GM10248 (cell line): ENCODE measurements around the gene C12orf76.
"Not testable (repeated sequence)": the region's sequence is repeated elsewhere in the genome, so short reads cannot be mapped to it uniquely, and the experiment has no call there.

ENCODE experiments used
- CTCF ChIA-PET: fragments of 300-600 bp; sonication (Branson Sonifier 250); formaldehyde crosslinking; extraction: SDS; loops from one replicate; lab custom pipeline; 2021; ENCODE audit warnings: antibody characterized with exemption; lab: Yijun Ruan, JAX
- POLR2A ChIA-PET: fragments of 350-650 bp; sonication (Branson Sonifier 250); formaldehyde crosslinking; extraction: SDS; loops from one replicate; lab custom pipeline; 2020; ENCODE audit warnings: antibody characterized with exemption; lab: Yijun Ruan, JAX
- DNase-seq: peaks from one replicate; pipeline ENCODE4 v3.0.0; 2012; ENCODE audit errors: extremely low spot score
- CTCF ChIP-seq: IDR thresholded peaks from 2 replicates; pipeline ENCODE4 v1.5.1; 2012; ENCODE audit warnings: mild to moderate bottlenecking, low read depth; ENCODE audit errors: extremely low read depth, missing control alignments, control extremely low read depth

The C12orf76 gene

GRCh38 chr12:110048242-110049027, at the start of gene C12orf76:
C12orf76 (minus strand) TSS chr12:110048522; CDS start chr12:110048495, 27 bp downstream.
- CTCF ChIA-PET = interaction anchor here (1.1 to 1.2 kb wide), 2 partner anchors 17 to 383 kb away, joined by 3 read pairs; no protein-coding TSS in a partner anchor
- DNase-seq = peak; percentile 95
- POLR2A ChIA-PET = no interaction called here
- TF ChIP-seq CTCF = peak; percentile 25

- ChIA-PET POLR2A (no interaction called here), CTCF (interaction anchor here (1.1 to 2.0 kb wide), 5 partner anchors 11 to 346 kb away, joined by 3 to 5 read pairs (median 4); no protein-coding TSS in a partner anchor)
- no peak for TF ChIP-seq CTCF
- DNase-seq = no peak
Measured at GRCh38 chr12:110093631-110094311, 45.4 kb upstream of the C12orf76 start.

- DNase-seq = no peak
- ChIA-PET CTCF (interaction anchor here (0.8 to 2.7 kb wide), 5 partner anchors 8 to 340 kb away, joined by 3 to 14 read pairs (median 5); no protein-coding TSS in a partner anchor), POLR2A (no interaction called here)
- TF ChIP-seq CTCF = no peak
Measured at GRCh38 chr12:110091136-110091711, 42.9 kb upstream of the C12orf76 start.

- POLR2A ChIA-PET = no interaction called here
- TF ChIP-seq CTCF = no peak
- CTCF ChIA-PET = interaction anchor here (0.8 to 2.7 kb wide), 5 partner anchors 9 to 341 kb away, joined by 3 to 14 read pairs (median 5); no protein-coding TSS in a partner anchor
Measured at GRCh38 chr12:110090266-110091135, 42.2 kb upstream of the C12orf76 start.

GRCh38 chr12:110088936-110089335, 40.6 kb upstream of the C12orf76 start:
- ChIA-PET CTCF (interaction anchor here (0.6 to 2.7 kb wide), 3 partner anchors 11 to 342 kb away, joined by 3 to 14 read pairs (median 13); no protein-coding TSS in a partner anchor), POLR2A (no interaction called here)
- DNase-seq = no peak
- TF ChIP-seq CTCF = no peak

More at GRCh38 chr12:110090266-110091135, 42.2 kb upstream of the C12orf76 start:
- DNase-seq = no peak

GRCh38 chr12:110088216-110088615, 39.9 kb upstream of the C12orf76 start:
- CTCF ChIA-PET = interaction anchor here (1.1 to 1.8 kb wide), 2 partner anchors 12 to 13 kb away, joined by 4 to 7 read pairs; no protein-coding TSS in a partner anchor
- not testable (repeated sequence) for DNase-seq

More at GRCh38 chr12:110088216-110088615, 39.9 kb upstream of the C12orf76 start:
- POLR2A ChIA-PET = not testable (repeated sequence)
